Endometrium (tissue), 2 donors: ENCODE results near the gene CIPC.

Experiments used
- FAIRE-seq: peaks from 2 replicates; lab custom pipeline; 2012; peaks lifted over from hg19 to GRCh38; lab: Jason Lieb, UNC
- donor health status: control.
- donor health status: control.

The CIPC gene

GRCh38 chr14:77153802-77154201 is 55.7 kb downstream of the CIPC start:
- no peak for FAIRE-seq

- FAIRE-seq, result no peak
These were observed 56.4 kb downstream of the CIPC start for GRCh38 chr14:77154421-77154820.

- no peak for FAIRE-seq
These were observed 57.0 kb downstream of the CIPC start for GRCh38 chr14:77155083-77155482.

- no peak for FAIRE-seq
These were observed 59.7 kb downstream of the CIPC start for GRCh38 chr14:77157740-77158139.

GRCh38 chr14:77158175-77158881 is 60.3 kb downstream of the CIPC start:
- no peak for FAIRE-seq

GRCh38 chr14:77158882-77159255 is 60.8 kb downstream of the CIPC start:
- FAIRE-seq, result no peak

GRCh38 chr14:77161011-77161410 is 63.0 kb downstream of the CIPC start:
- no peak for FAIRE-seq
